Glomerular visceral epithelial cell (primary cell): ENCODE data around the gene ADD2.

Source experiments
- DNase-seq: peaks from one replicate; pipeline ENCODE4 v3.0.0-alpha.2; 2016; ENCODE audit errors: extremely low spot score

The ADD2 gene

GRCh38 chr2:70703900-70704549, 64.0 kb downstream of the ADD2 start:
- DNase-seq = no peak

- DNase-seq = no peak
Observed at GRCh38 chr2:70702711-70703395, 65.1 kb downstream of the ADD2 start.

GRCh38 chr2:70698847-70699246, 69.2 kb downstream of the ADD2 start:
- DNase-seq = no peak

- no peak for DNase-seq
Observed at GRCh38 chr2:70697603-70698383, 70.2 kb downstream of the ADD2 start.

GRCh38 chr2:70696142-70696541, 71.9 kb downstream of the ADD2 start:
- DNase-seq = no peak

- no peak for DNase-seq
Observed at GRCh38 chr2:70692256-70692655, 75.7 kb downstream of the ADD2 start.

GRCh38 chr2:70691497-70692140, 76.4 kb downstream of the ADD2 start:
- no peak for DNase-seq

GRCh38 chr2:70690846-70691245, 77.2 kb downstream of the ADD2 start:
- DNase-seq = no peak

GRCh38 chr2:70688427-70688826, 79.6 kb downstream of the ADD2 start:
- DNase-seq = no peak

- no peak for DNase-seq
Observed at GRCh38 chr2:70687461-70687795, 80.6 kb downstream of the ADD2 start.

GRCh38 chr2:70686577-70687460, 81.2 kb downstream of the ADD2 start:
- peak; percentile 2 for DNase-seq

GRCh38 chr2:70685771-70686171, 82.2 kb downstream of the ADD2 start:
- DNase-seq = no peak

- DNase-seq = no peak
Observed at GRCh38 chr2:70684846-70685622, 83.0 kb downstream of the ADD2 start.

GRCh38 chr2:70683455-70683854, 84.5 kb downstream of the ADD2 start:
- no peak for DNase-seq

- no peak for DNase-seq
Observed at GRCh38 chr2:70680735-70681134, 87.3 kb downstream of the ADD2 start.

GRCh38 chr2:70679259-70679658, 88.7 kb downstream of the ADD2 start:
- no peak for DNase-seq

GRCh38 chr2:70678576-70679143, 89.3 kb downstream of the ADD2 start:
- no peak for DNase-seq

- DNase-seq = no peak
Observed at GRCh38 chr2:70676301-70677035, 91.5 kb downstream of the ADD2 start.

GRCh38 chr2:70675862-70676261, 92.1 kb downstream of the ADD2 start:
- DNase-seq = no peak
